Upper lobe of left lung (tissue), 6 donors: ENCODE data around the gene IDH3B. TPM values are rescaled to one million over a fixed set of nuclear protein-coding genes. Genes with fewer than 3 reads are reported as not detected.
A peak's percentile ranks its signal among the peaks of the same experiment; 100 is the strongest.

Experiments
- ATAC-seq, 2 donors: fragments of 200-7000 bp; cut with Tn5 transposase; one replicate each; pipeline ENCODE4 v1.9.1; 2022; ENCODE audit warnings: mild to moderate bottlenecking in 2 of 2, moderate library complexity in 2 of 2; ENCODE audit not compliant: low FRiP score in 2 of 2
- DNase-seq, 2 donors: peaks; one replicate each; pipeline ENCODE4 v3.0.0-alpha.2; 2019 to 2020
- H3K27ac ChIP-seq, 4 donors: fragments of 200-600 bp; sonication (generic); one replicate each; pipeline ENCODE4 v1.5.1; 2016 to 2019
- H3K27me3 ChIP-seq, 4 donors: fragments of 200-600 bp; sonication (generic); one replicate each; pipeline ENCODE4 v1.5.1; 2017 to 2019
- H3K36me3 ChIP-seq, 4 donors: fragments of 200-600 bp; sonication (generic); one replicate each; pipeline ENCODE4 v1.5.1; 2016 to 2019
- H3K4me1 ChIP-seq, 4 donors: fragments of 200-600 bp; sonication (generic); one replicate each; pipeline ENCODE4 v1.5.1; 2018 to 2019
- H3K4me3 ChIP-seq, 4 donors: fragments of 200-600 bp; sonication (generic); one replicate each; pipeline ENCODE4 v1.5.1; 2017 to 2019; ENCODE audit warnings: mild to moderate bottlenecking in 2 of 4, moderate library complexity in 1 of 4
- H3K9me3 ChIP-seq, 4 donors: fragments of 200-600 bp; sonication (generic); one replicate each; pipeline ENCODE4 v1.5.1; 2018 to 2019
- CTCF ChIP-seq, 6 experiments: fragments of 450-650 bp in 4 of 6; fragments of 200-600 bp in 2 of 6; sonication (generic) in 2 of 6; IDR thresholded peaks; one replicate each; pipeline ENCODE4 v1.5.1; 2016 to 2019; ENCODE audit warnings: antibody characterized with exemption in 6 of 6
- EP300 ChIP-seq, 4 donors: sonication (generic); formaldehyde crosslinking; IDR thresholded peaks; one replicate each; pipeline ENCODE4 v1.5.1; 2017; ENCODE audit warnings: antibody characterized with exemption in 4 of 4, control low read depth in 2 of 4
- POLR2A ChIP-seq, 4 donors: fragments of 450-650 bp; IDR thresholded peaks; one replicate each; pipeline ENCODE4 v1.5.1; 2016 to 2017; ENCODE audit warnings: antibody characterized with exemption in 4 of 4, mild to moderate bottlenecking in 2 of 4
- POLR2AphosphoS5 ChIP-seq, 2 donors: sonication (generic); formaldehyde crosslinking; IDR thresholded peaks; one replicate each; pipeline ENCODE4 v1.5.1; 2017; ENCODE audit warnings: antibody characterized with exemption in 2 of 2
- WGBS, 2 donors: methylation state at CpG; one replicate each; pipeline ENCODE4 v1.1.5; 2017 to 2018; 5-methylcytosine and 5-hydroxymethylcytosine counted together
- total RNA-seq, 6 donors: library from RNA; depleted of rRNA in 4 of 6; stranded (reverse); fragments of >200 nt in 4 of 6; gene quantifications; one replicate each; pipeline versions ENCODE4 v1.1.0 to v1.2.1, GENCODE V29; 2016 to 2021
- donor health status: DM: no; HTN: no; CAD: no; lungs with moderate emphysema.
- donor health status: DM: no; HTN: yes; CAD: no; lungs with severe emphysema.

The IDH3B gene
- total RNA-seq, 6 donors from 2014 or later = 64.7 to 108 (median 75.0) TPM

- DNase-seq (no peak), ATAC-seq (no peak)
- TF ChIP-seq EP300 (IDR thresholded peaks at IDR 0.05) (no peak), POLR2AphosphoS5 (IDR thresholded peaks at IDR 0.05) (no peak), POLR2A (IDR thresholded peaks at IDR 0.05) (no peak), CTCF (IDR thresholded peaks at IDR 0.05) (no peak)
- H3K4me1 ChIP-seq = peaks cover 9 to 28% (median 16%) of the 10 kb centered on the region in 4 donors
- H3K4me3 ChIP-seq = peak overlapping the region; percentile 23 to 64 (median 58)
- WGBS, 2 donors = 65 to 77% methylated on average over 10 of the region's 10 CpGs
- H3K27ac ChIP-seq = peak overlapping the region; percentile 73 to 90 (median 84)
- H3K36me3 ChIP-seq = no peaks in the 10 kb centered on the region
- H3K9me3 ChIP-seq = no peaks in the 10 kb centered on the region
- peaks cover 0 to 14% (median 4%) of the 10 kb centered on the region in 4 donors for H3K27me3 ChIP-seq
Observed at GRCh38 chr20:2691663-2692035, 27.6 kb upstream of the IDH3B start.

GRCh38 chr20:2691127-2691526 is 27.1 kb upstream of the IDH3B start:
- no peak for DNase-seq

GRCh38 chr20:2690718-2691117 is 26.7 kb upstream of the IDH3B start:
- ATAC-seq (no peak), DNase-seq (no peak)
- WGBS, 2 donors = 50 to 53% methylated on average over 6 of the region's 6 CpGs
- TF ChIP-seq EP300 (IDR thresholded peaks at IDR 0.05) (no peak), POLR2AphosphoS5 (IDR thresholded peaks at IDR 0.05) (no peak)
- Histone ChIP-seq H3K27ac (no peak overlapping the region), H3K27me3 (peaks cover 0 to 14% (median 4%) of the 10 kb centered on the region in 4 donors), H3K9me3 (no peaks in the 10 kb centered on the region), H3K36me3 (no peaks in the 10 kb centered on the region), H3K4me1 (peaks cover 9 to 28% (median 16%) of the 10 kb centered on the region in 4 donors), H3K4me3 (no peak overlapping the region)

More at GRCh38 chr20:2691127-2691526, 27.1 kb upstream of the IDH3B start:
- WGBS, 2 donors = 76 to 81% methylated on average over 8 of the region's 8 CpGs
- Histone ChIP-seq H3K9me3 (no peaks in the 10 kb centered on the region), H3K4me3 (no peak overlapping the region), H3K36me3 (no peaks in the 10 kb centered on the region), H3K4me1 (peaks cover 9 to 28% (median 16%) of the 10 kb centered on the region in 4 donors), H3K27me3 (peaks cover 0 to 14% (median 4%) of the 10 kb centered on the region in 4 donors), H3K27ac (no peak overlapping the region)
- no peak for TF ChIP-seq POLR2A (IDR thresholded peaks at IDR 0.05)
- no peak for TF ChIP-seq POLR2AphosphoS5 (IDR thresholded peaks at IDR 0.05)
- TF ChIP-seq EP300 (IDR thresholded peaks at IDR 0.05) = no peak
- TF ChIP-seq CTCF (IDR thresholded peaks at IDR 0.05) = no peak
- no peak for ATAC-seq

GRCh38 chr20:2690213-2690612 is 26.2 kb upstream of the IDH3B start:
- ATAC-seq (no peak), DNase-seq (no peak)
- no peak for TF ChIP-seq POLR2A (IDR thresholded peaks at IDR 0.05)
- no peak for TF ChIP-seq EP300 (IDR thresholded peaks at IDR 0.05)
- no peak for TF ChIP-seq POLR2AphosphoS5 (IDR thresholded peaks at IDR 0.05)
- no peak for TF ChIP-seq CTCF (IDR thresholded peaks at IDR 0.05)
- no peaks in the 10 kb centered on the region for H3K9me3 ChIP-seq
- H3K36me3 ChIP-seq = no peaks in the 10 kb centered on the region
- H3K27me3 ChIP-seq = peaks cover 0 to 14% (median 4%) of the 10 kb centered on the region in 4 donors
- peaks cover 9 to 28% (median 16%) of the 10 kb centered on the region in 4 donors for H3K4me1 ChIP-seq
- no peak overlapping the region for H3K27ac ChIP-seq
- no peak overlapping the region for H3K4me3 ChIP-seq
- WGBS, 2 donors = 76 to 93% methylated on average over 3 of the region's 3 CpGs

GRCh38 chr20:2688041-2688591 is 24.1 kb upstream of the IDH3B start:
- peaks cover 2 to 14% (median 3%) of the 10 kb centered on the region in 4 donors for H3K4me1 ChIP-seq
- ATAC-seq (peak in 1 of 2 donors; percentile 63), DNase-seq (peak; percentile 51 to 84)
- H3K4me3 ChIP-seq = no peak overlapping the region
- H3K27me3 ChIP-seq = no peaks in the 10 kb centered on the region
- WGBS, 2 donors = 17 to 20% methylated on average over 18 of the region's 18 CpGs
- TF ChIP-seq CTCF (IDR thresholded peaks at IDR 0.05) (peak; percentile 43 to 62 (median 56)), POLR2AphosphoS5 (IDR thresholded peaks at IDR 0.05) (no peak)
- H3K27ac ChIP-seq = no peak overlapping the region
- no peaks in the 10 kb centered on the region for H3K36me3 ChIP-seq
- no peaks in the 10 kb centered on the region for H3K9me3 ChIP-seq
